Measurements from ENCODE around the gene SRXN1. TPM values are rescaled to one million over a fixed set of nuclear protein-coding genes. Genes with fewer than 3 reads are reported as not detected.

SRXN1 gene
- total RNA-seq, 2 experiments from 2014 or later, result 12.6 to 13.5 TPM

- Mint-ChIP-seq H3K9me3 (ENCODE audit: low read depth) (no peaks in the 10 kb centered on the region), H3K4me3 (peak overlapping the region; percentile 76), H3K27ac (peak overlapping the region; percentile 80), H3K27me3 (peaks cover 5% of the 10 kb centered on the region), H3K4me1 (peaks cover 24% of the 10 kb centered on the region), H3K36me3 (ENCODE audit: low read depth) (peaks cover 27% of the 10 kb centered on the region)
- CTCF ChIA-PET, result interaction anchor here (0.7 to 0.8 kb wide), 2 partner anchors 14 to 84 kb away, joined by 3 read pairs; no protein-coding TSS in a partner anchor
- DNase-seq (peak; percentile 29), ATAC-seq (peak; percentile 25)
- POLR2A ChIA-PET, result no interaction called here
- intact Hi-C loops (cut with DNase I, micrococcal nuclease), result loop anchor here in 1 of 2 experiments (5.0 kb wide), 1 partner anchor 80 kb away; no protein-coding TSS in a partner anchor
These were observed 1.0 kb downstream of the SRXN1 start for GRCh38 chr20:651713-652614.

DNA sequence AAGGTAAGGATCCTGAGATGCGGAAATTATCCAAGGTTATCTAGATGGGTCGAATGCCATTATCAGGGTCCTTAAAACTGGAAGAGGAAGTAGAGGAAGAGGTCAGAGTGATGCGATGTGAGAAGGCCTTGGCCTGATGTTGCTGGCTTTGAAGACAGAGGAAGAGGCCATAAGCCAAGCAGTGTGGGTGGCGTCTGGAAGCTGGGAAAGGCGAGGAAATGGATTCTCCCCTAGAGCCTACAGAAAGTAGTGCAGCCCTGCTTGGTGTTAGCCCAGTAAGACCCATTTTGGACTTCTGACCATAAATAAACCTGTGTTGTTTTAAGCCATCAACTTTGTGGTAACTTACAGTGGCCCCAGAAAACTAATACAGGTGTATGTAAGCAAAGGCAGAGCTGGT lies 2.0 kb downstream of the SRXN1 start:
- peak overlapping the region; percentile 76 for H3K4me3 Mint-ChIP-seq
- no peak overlapping the region for H3K27ac Mint-ChIP-seq
- intact Hi-C loops (cut with DNase I, micrococcal nuclease), result loop anchor here in 1 of 2 experiments (5.0 kb wide), 1 partner anchor 81 kb away; no protein-coding TSS in a partner anchor
- ChIA-PET POLR2A (no interaction called here), CTCF (interaction anchor here (0.8 to 1.0 kb wide), 2 partner anchors 15 to 16 kb away, joined by 3 read pairs; no protein-coding TSS in a partner anchor)
- peaks cover 27% of the 10 kb centered on the region for H3K36me3 Mint-ChIP-seq (ENCODE audit: low read depth)
- peaks cover 5% of the 10 kb centered on the region for H3K27me3 Mint-ChIP-seq
- ATAC-seq (no peak), DNase-seq (no peak)
- H3K9me3 Mint-ChIP-seq (ENCODE audit: low read depth), result no peaks in the 10 kb centered on the region
- H3K4me1 Mint-ChIP-seq, result peaks cover 24% of the 10 kb centered on the region

DNA sequence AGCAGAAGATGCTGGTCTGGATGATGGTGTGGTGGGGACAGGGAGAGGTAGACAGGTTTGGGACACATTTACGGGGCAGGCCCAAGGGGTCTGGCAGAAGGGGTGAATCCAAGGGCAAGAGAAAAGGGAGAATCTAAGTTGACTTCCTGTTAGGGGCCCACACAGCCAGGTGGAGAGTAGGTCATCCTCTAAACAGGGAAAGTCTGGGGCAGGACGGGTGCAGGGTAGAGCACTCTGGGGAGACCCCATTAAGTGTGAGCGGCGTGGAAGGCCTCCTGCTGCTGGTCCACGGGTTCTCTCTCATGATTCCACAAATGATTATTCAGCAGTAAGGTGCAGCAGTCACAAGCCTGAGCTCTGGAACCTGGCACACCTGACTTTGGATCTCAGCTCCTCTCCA lies 2.7 kb downstream of the SRXN1 start:
- peaks cover 3% of the 10 kb centered on the region for H3K27me3 Mint-ChIP-seq
- ChIA-PET POLR2A (no interaction called here), CTCF (interaction anchor here (1.0 kb wide), 1 partner anchor 17 kb away, joined by 3 read pairs; no protein-coding TSS in a partner anchor)
- H3K4me1 Mint-ChIP-seq, result peaks cover 27% of the 10 kb centered on the region
- no peak for ATAC-seq
- H3K9me3 Mint-ChIP-seq (ENCODE audit: low read depth), result no peaks in the 10 kb centered on the region
- no peak overlapping the region for H3K27ac Mint-ChIP-seq
- intact Hi-C loops (cut with DNase I, micrococcal nuclease), result loop anchor here in 1 of 2 experiments (5.0 kb wide), 1 partner anchor 82 kb away; no protein-coding TSS in a partner anchor
- DNase-seq, result no peak
- peaks cover 27% of the 10 kb centered on the region for H3K36me3 Mint-ChIP-seq (ENCODE audit: low read depth)
- no peak overlapping the region for H3K4me3 Mint-ChIP-seq

GRCh38 chr20:647479-648019 lies 5.5 kb downstream of the SRXN1 start:
- Mint-ChIP-seq H3K9me3 (ENCODE audit: low read depth) (no peaks in the 10 kb centered on the region), H3K36me3 (ENCODE audit: low read depth) (peaks cover 27% of the 10 kb centered on the region), H3K4me3 (no peak overlapping the region), H3K4me1 (peaks cover 19% of the 10 kb centered on the region), H3K27me3 (peaks cover 4% of the 10 kb centered on the region), H3K27ac (no peak overlapping the region)
- intact Hi-C loops (cut with DNase I, micrococcal nuclease), result loop anchor here in 1 of 2 experiments (5.0 kb wide), 1 partner anchor 295 kb away; no protein-coding TSS in a partner anchor
- ATAC-seq (no peak), DNase-seq (no peak)
- ChIA-PET POLR2A (no interaction called here), CTCF (interaction anchor here (0.9 to 5.0 kb wide), 7 partner anchors 14 to 282 kb away, joined by 4 to 20 read pairs (median 4); no protein-coding TSS in a partner anchor)

GRCh38 chr20:646868-647233 lies 6.1 kb downstream of the SRXN1 start:
- Mint-ChIP-seq H3K27ac (no peak overlapping the region), H3K9me3 (ENCODE audit: low read depth) (no peaks in the 10 kb centered on the region), H3K4me1 (peaks cover 17% of the 10 kb centered on the region), H3K27me3 (peaks cover 4% of the 10 kb centered on the region), H3K36me3 (ENCODE audit: low read depth) (peaks cover 27% of the 10 kb centered on the region), H3K4me3 (no peak overlapping the region)
- intact Hi-C loops (cut with DNase I, micrococcal nuclease), result loop anchor here in 1 of 2 experiments (5.0 kb wide), 1 partner anchor 295 kb away; no protein-coding TSS in a partner anchor
- no peak for ATAC-seq
- ChIA-PET POLR2A (no interaction called here), CTCF (interaction anchor here (0.9 to 5.0 kb wide), 8 partner anchors 11 to 281 kb away, joined by 4 to 20 read pairs (median 7); no protein-coding TSS in a partner anchor)
- DNase-seq, result no peak

DNA sequence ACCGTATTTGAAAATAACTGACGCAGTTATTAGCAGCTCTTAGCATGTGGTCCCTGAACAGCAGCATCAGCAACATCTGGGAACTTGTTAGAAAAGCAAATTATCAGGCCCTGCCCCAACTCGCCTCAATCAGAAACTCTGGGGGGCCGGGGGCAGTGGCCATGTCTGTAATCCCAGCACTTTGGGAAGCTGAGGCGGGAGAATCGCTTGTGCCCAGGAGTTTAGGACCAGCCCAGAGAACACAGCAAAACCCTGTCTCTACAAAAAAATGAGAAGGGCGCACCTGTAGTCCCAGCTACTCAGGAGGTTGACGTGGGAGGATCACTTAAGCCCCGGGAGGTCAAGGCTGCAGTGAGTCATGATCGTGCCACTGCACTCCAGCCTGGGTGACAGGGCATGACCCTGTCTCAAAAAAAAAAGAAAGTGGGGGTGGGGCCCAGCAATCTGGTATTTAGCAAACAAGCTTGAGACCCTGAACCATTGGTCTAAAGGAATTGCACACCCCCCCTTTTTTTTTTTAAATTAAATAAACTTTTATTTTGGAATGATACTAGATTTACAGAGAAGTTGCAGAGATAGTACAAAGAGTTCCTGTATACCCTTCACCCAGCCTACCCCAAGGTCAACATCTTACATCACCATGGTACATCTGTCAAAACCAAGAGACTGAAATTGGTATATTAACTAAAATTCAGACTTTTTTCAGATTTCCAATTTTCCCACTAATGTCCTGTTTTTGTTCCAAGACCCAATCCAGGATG lies 6.7 kb downstream of the SRXN1 start:
- ATAC-seq, result no peak
- intact Hi-C loops (cut with DNase I, micrococcal nuclease), result loop anchor here in 1 of 2 experiments (5.0 kb wide), 1 partner anchor 294 kb away; no protein-coding TSS in a partner anchor
- POLR2A ChIA-PET, result interaction anchor here (0.5 to 1.1 kb wide), 2 partner anchors 408 to 856 kb away, joined by 3 read pairs; no protein-coding TSS in a partner anchor

DNA sequence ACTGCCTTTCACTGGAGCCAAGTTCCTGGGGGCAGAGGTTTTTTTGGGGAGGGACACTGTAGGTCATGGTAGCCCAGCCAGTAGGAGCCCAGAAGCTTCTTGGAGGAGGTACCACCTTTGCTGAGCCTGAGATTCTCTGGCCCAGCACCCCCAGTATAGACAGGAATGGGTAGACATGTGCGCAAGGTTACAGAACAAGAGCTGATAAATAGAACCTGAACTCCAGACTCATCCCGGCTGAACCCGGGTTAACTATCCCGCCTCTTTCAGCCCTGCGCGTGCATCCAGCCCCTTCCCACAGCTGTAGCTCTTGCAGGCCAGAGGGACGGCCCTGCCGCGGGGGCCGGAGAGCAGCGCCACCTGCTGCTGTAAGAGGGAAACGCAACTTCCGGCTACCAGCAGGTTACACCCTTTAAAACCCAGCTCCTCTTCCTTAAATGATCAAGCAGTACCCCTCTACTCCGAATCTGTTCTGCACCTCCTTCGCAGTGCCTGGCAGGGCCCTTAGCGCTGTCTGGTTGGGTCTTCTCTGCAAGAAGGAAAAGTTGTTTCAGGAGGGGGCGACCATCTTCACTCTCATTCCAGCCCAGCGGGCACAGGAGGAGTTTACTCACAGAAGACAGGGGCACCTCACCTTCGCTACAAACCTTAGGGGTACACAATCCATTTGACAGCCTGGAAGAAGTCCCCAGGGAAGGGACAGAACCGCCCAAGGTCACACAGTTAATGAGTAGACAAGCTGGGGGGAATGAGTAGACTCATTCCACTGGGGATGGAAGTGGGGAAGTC lies 7.5 kb downstream of the SRXN1 start:
- DNase-seq (peak; percentile 83), ATAC-seq (peak; percentile 87)
- ChIA-PET CTCF (interaction anchor here (0.6 to 5.0 kb wide), 38 partner anchors 10 to 333 kb away, joined by 3 to 20 read pairs (median 4); partner anchors contain the start of genes FAM110A and SCRT2), POLR2A (interaction anchor here (0.5 to 1.1 kb wide), 4 partner anchors 374 to 857 kb away, joined by 3 to 4 read pairs (median 3); no protein-coding TSS in a partner anchor)
- H3K4me1 Mint-ChIP-seq, result peaks cover 14% of the 10 kb centered on the region
- H3K4me3 Mint-ChIP-seq, result no peak overlapping the region
- intact Hi-C loops (cut with DNase I, micrococcal nuclease), result loop anchor here (1.0 to 5.0 kb wide), 3 partner anchors 84 to 293 kb away; no protein-coding TSS in a partner anchor
- H3K9me3 Mint-ChIP-seq (ENCODE audit: low read depth), result no peaks in the 10 kb centered on the region
- H3K36me3 Mint-ChIP-seq (ENCODE audit: low read depth), result peaks cover 27% of the 10 kb centered on the region
- H3K27ac Mint-ChIP-seq, result no peak overlapping the region
- H3K27me3 Mint-ChIP-seq, result peaks cover 9% of the 10 kb centered on the region

More for the DNA sequence above, 6.7 kb downstream of the SRXN1 start:
- H3K4me3 Mint-ChIP-seq, result no peak overlapping the region
- CTCF ChIA-PET, result interaction anchor here (0.6 to 5.0 kb wide), 32 partner anchors 10 to 334 kb away, joined by 3 to 20 read pairs (median 4); no protein-coding TSS in a partner anchor
- DNase-seq, result no peak
- no peaks in the 10 kb centered on the region for H3K9me3 Mint-ChIP-seq (ENCODE audit: low read depth)
- H3K27ac Mint-ChIP-seq, result no peak overlapping the region
- H3K27me3 Mint-ChIP-seq, result peaks cover 7% of the 10 kb centered on the region
- H3K4me1 Mint-ChIP-seq, result peaks cover 14% of the 10 kb centered on the region
- peaks cover 27% of the 10 kb centered on the region for H3K36me3 Mint-ChIP-seq (ENCODE audit: low read depth)

GRCh38 chr20:644692-645317 lies 8.2 kb downstream of the SRXN1 start:
- ChIA-PET CTCF (interaction anchor here (0.6 to 5.0 kb wide), 31 partner anchors 9 to 333 kb away, joined by 3 to 20 read pairs (median 4); partner anchors contain the start of genes FAM110A and SCRT2), POLR2A (interaction anchor here (0.5 to 1.1 kb wide), 3 partner anchors 375 to 478 kb away, joined by 3 to 4 read pairs (median 3); no protein-coding TSS in a partner anchor)

GRCh38 chr20:642398-643174 lies 10.4 kb downstream of the SRXN1 start:
- POLR2A ChIA-PET, result no interaction called here
- Mint-ChIP-seq H3K4me3 (no peak overlapping the region), H3K4me1 (peaks cover 10% of the 10 kb centered on the region), H3K9me3 (ENCODE audit: low read depth) (no peaks in the 10 kb centered on the region), H3K27me3 (peaks cover 10% of the 10 kb centered on the region), H3K27ac (no peak overlapping the region), H3K36me3 (ENCODE audit: low read depth) (peaks cover 5% of the 10 kb centered on the region)
- ATAC-seq (no peak), DNase-seq (no peak)
- CTCF ChIA-PET, result interaction anchor here (0.6 to 1.3 kb wide), 2 partner anchors 61 to 66 kb away, joined by 3 read pairs; no protein-coding TSS in a partner anchor
- intact Hi-C loops (cut with DNase I, micrococcal nuclease), result no loop called here

More at GRCh38 chr20:644692-645317, 8.2 kb downstream of the SRXN1 start:
- Mint-ChIP-seq H3K4me1 (peaks cover 10% of the 10 kb centered on the region), H3K27me3 (peaks cover 9% of the 10 kb centered on the region), H3K36me3 (ENCODE audit: low read depth) (peaks cover 21% of the 10 kb centered on the region), H3K27ac (no peak overlapping the region), H3K9me3 (ENCODE audit: low read depth) (no peaks in the 10 kb centered on the region), H3K4me3 (no peak overlapping the region)
- DNase-seq (no peak), ATAC-seq (no peak)
- intact Hi-C loops (cut with DNase I, micrococcal nuclease), result loop anchor here (1.0 to 5.0 kb wide), 3 partner anchors 84 to 293 kb away; no protein-coding TSS in a partner anchor

Data from activated CD4-positive, alpha-beta T cell treated with anti-CD3 and anti-CD28 coated beads for 36 hours (primary cell).